Stimulated activated CD8-positive, alpha-beta memory T cell treated with anti-CD3 and anti-CD28 coated beads, Interleukin-15, amount 100 ng/mL, for 48 hours (primary cell): ENCODE data around the gene PARD3B.

ENCODE experiments used
- DNase-seq, 2 donors: peaks; one replicate each; pipeline ENCODE4 v3.0.0-alpha.2; 2020; ENCODE audit warnings: low read depth in 2 of 2

Gene PARD3B

DNA sequence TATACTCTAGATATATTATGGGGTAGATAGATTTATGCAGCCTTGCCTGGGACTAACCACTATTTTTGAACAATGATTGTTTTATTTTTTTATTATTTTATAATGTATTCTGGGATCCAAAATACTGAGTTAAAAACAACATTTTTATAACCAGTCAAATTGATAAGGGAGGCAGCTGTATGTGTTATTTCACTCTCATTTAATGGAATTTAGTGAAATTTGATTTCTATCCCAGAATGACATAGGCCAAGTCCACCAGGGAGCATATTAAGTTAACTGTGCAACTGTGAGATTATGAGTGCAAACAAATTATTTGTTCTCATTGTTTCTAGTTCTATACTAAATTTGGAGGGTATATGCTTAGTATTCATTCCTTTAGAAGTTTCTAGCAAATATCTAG is 583.5 kb downstream of the PARD3B start:
- no peak for DNase-seq

DNA sequence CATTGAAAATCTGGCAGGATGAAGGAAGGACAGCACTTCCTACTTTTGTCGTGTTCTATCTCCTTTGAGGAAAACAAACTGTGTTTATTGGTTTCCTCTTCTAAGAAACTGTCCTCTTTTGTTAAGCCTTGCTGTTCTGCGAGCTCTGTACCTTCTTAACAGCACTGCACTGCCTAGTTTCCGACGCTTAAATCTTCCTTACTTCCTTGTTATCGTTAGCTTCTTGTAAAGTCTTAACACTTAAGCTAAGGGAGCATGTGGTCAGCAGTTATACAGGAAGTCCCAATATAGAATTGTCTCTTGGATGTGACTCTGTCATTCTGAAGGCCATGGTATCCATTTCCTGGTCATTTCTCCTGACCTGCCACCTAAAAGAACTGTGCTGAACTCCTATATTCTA is 584.3 kb downstream of the PARD3B start:
- no peak for DNase-seq

GRCh38 chr2:205130111-205130829 is 585.0 kb downstream of the PARD3B start:
- DNase-seq, result no peak

DNA sequence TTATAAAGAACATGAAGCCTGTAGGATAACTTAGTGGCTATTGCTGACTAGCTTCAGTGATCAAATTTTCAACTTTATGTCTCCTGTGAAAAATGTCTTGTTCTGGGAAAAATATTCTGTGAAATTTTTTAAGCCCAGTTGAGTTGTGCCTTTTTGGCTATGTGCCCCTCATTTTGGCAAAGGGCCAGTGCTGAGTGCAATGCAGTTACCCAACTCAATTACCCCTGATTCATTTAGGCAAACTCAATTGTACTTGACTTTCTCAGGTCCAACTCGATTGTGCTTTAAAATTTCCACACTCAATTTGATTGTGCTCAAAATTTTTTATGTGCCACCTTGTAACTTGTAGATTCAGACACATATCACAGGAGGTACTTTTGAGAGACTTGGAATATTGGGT is 588.3 kb downstream of the PARD3B start:
- DNase-seq, result no peak

- no peak for DNase-seq
These were observed 593.5 kb downstream of the PARD3B start for GRCh38 chr2:205138735-205139134.

DNA sequence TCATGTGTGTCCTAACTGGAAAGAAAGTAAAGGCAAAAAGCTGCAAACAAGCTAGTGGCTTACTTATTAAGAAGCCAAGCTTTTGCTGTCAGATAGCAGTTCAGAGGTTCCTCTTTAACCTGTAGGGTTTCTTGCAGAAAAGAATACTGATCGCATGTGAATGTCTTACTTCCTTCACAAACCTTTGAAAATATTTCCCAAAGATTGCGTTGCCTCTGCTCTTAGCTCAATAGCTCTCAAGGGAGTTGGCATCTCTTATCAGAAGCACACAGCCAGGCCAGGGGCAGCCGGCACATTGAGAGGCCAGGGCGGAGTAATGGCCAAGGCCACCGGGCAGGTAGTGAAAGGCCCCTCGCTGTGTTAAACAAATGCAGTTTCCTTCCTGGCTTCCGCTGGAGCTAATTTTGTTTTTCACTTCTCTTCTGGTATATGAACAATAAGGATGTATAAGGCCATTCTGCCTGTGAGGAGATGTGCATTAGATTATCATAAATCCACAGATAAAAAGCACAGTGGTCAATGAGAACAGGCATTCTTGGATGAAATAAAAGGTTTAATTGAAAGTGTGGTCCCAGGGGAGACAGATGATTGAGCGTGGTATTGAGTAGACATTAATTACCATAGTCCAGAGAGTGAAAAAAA is 594.7 kb downstream of the PARD3B start:
- no peak for DNase-seq

- no peak for DNase-seq
These were observed 596.1 kb downstream of the PARD3B start for GRCh38 chr2:205141381-205141780.

DNA sequence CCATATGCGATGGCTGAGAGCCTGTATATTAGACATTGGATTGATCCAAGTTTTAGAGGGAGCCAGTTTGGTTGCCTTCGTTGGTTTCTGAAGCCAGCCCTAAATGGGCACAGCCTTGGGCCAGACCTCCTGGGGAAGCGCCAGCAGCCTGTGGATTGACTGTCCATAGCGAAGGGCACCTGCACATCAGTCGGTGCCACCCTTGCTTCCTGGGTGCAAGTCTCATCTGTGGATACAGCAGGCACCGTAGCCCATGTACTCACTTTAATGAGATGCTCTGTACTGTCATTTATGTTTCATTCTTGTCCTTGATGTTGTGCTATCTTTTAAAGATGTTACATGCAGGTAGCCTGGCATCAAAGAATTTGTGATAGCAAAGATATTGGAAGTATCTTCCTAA is 600.6 kb downstream of the PARD3B start:
- no peak for DNase-seq

GRCh38 chr2:205148755-205149154 is 603.5 kb downstream of the PARD3B start:
- no peak for DNase-seq

DNA sequence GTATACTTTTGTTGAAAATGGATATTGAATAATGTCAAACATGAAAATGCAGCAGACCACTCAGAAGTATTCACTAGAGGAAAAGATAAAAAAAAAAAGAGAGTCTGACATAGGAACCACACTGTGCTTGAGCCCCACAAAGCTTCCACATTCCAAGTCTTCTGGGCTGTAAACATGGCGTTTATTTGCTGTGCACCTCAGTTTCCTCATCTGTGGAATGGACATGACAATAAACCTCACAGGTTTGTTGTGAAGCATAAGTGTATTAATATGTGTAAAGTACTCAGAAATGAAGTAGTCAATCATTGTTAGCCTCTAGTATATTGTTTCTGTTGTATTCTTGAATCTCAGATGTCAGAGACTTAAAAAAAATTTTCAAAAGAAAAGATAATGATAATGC is 611.2 kb downstream of the PARD3B start:
- DNase-seq, result no peak

GRCh38 chr2:205158404-205158803 is 613.1 kb downstream of the PARD3B start:
- DNase-seq, result no peak

DNA sequence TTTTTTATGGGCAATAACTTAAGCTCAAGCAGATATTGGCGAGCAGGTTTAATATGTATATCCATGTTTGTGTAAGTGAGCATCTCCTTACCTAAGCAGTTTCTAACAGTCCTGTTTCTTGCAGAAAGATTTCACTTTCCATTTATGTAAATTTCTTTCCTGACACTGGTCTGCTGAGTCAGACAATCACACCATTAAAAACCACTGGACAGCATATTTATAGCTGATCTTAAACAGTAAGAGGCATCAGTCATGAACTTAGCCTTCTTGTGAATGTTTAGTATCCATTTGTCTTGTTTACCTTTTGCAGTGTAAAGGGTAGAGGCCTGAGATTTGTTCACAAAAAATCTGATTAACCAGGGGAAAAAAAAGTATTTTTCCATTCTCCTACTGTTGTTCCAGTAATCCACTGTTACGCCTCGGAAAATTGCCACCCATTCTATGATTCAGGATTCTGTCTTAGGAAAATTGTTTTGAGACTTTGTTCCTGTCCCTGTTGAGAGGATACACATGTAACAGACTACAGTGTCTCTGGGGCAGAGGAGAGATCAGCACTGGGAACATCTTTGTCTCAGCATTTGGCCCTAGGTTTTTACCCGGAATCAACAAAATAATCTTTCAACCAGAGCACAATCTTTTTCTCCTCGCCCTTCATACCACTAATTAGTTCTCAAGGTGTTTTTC is 616.0 kb downstream of the PARD3B start:
- no peak for DNase-seq

DNA sequence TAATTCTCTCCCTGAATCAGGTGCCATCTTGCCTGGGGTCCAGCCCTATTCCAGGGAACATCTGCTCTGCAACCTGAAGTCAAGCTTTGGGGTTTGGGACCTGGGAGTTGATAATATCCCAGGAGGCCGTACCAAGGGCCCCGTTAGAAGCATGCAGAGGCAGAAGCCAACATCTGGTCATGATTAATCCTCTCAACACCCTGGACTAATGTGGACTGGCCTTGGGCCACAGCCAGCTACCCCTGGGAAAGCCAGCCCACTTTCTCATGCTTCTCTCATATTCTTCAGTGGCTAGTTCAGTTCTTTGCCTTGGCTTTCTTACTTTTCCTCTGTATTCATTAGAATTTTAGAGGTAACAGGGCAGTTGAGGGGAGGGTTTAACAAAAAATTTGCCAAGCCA is 621.5 kb downstream of the PARD3B start:
- no peak for DNase-seq

GRCh38 chr2:205169012-205169411 is 623.7 kb downstream of the PARD3B start:
- no peak for DNase-seq

- DNase-seq, result no peak
These were observed 624.2 kb downstream of the PARD3B start for GRCh38 chr2:205169464-205169863.

DNA sequence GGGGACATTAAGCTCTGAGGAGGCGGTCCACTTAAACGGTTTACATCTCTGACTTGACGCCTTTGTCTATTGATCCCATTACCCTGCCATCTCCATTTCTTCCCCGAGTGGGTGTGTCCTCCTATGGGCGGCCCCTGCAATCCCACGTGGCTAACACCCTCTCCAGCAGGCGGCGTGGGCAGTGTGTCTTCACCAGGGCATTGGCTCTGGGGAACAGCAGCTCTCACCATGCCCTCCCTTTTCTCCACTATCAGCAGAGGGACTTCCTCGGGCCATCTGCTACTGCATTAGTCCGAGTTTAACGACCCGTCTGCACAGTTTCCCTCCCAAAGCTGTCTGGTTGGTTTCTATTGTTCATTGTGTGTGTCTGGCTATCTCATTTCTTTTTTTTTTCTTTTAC is 625.1 kb downstream of the PARD3B start:
- no peak for DNase-seq

- DNase-seq, result no peak
These were observed 626.1 kb downstream of the PARD3B start for GRCh38 chr2:205171261-205171940.

- no peak for DNase-seq
These were observed 630.6 kb downstream of the PARD3B start for GRCh38 chr2:205175831-205176230.

DNA sequence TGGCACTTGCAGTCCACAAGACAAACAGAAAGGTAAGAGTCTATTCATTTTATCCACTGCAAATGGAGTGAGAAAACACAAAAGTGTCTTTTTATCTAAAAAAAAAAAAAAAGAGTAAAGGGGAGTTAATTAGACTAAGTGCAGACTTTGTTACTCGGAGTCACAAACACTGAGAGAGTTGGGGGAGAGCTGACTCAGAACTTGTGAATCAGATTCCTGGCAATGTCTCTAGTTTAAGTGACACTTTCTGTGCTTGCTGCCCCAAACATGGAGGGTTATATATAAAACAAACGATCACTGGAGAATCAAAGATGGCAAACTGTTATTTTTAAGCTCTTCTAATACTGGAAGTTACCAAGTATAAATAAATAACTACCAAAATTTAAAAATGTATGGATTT is 631.3 kb downstream of the PARD3B start:
- no peak for DNase-seq

DNA sequence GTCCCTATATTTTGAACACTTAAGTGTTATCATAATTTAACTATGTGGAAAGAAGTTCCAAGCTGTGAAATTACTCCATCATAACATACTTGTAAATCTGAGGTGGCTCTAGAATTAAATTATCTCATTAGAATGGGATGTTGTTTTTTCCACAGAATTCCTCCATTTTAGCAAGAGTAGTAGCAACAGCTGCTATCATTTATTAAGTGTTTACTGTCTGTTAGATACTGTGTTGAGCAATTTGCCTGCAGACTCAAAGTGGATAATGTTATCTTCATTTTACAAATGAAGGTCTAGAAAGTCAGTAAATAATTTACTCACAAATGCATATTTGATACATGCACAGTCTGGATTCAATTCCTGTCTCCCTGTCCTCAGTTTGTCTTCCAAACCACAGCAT is 632.3 kb downstream of the PARD3B start:
- no peak for DNase-seq

DNA sequence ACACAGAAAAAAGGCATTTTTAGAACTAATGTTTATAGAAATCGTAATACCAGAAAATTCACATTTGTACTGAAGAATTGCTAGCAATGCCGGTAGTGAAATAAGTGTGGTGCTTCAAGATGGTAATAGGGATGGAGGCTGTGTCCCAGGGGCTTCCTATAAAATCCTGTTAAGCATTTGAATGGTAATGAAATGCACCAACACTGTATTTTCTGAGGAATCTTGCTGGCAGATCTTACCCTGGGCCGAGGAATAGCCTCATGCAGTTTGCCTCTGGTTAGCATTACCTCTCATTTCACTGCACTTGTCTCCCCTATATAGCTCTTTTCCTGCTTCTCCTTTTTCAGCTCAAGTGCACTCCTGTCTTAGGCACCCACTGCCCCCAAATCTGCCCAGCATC is 635.5 kb downstream of the PARD3B start:
- no peak for DNase-seq

GRCh38 chr2:205187731-205188130 is 642.5 kb downstream of the PARD3B start:
- DNase-seq, result no peak
